ENCODE results near the gene GNG14.
"Not testable (repeated sequence)": the region's sequence is repeated elsewhere in the genome, so short reads cannot be mapped to it uniquely, and the experiment has no call there.

GNG14 gene

GRCh38 chr19:12668932-12669269 lies 18.9 kb upstream of the GNG14 start:
- H3K4me1 ChIP-seq (ENCODE audit: control insufficient read depth, insufficient read depth, low read length): peaks cover 17% of the 10 kb centered on the region

GRCh38 chr19:12669270-12670158 lies 18.3 kb upstream of the GNG14 start:
- peak overlapping the region; percentile 87 for H3K4me3 ChIP-seq (ENCODE audit: low read length)
- H3K36me3 ChIP-seq (ENCODE audit: insufficient read depth, low read length): peaks cover 15% of the 10 kb centered on the region
- peaks cover 17% of the 10 kb centered on the region for H3K4me1 ChIP-seq (ENCODE audit: control insufficient read depth, insufficient read depth, low read length)
- peak overlapping the region; percentile 94 for H3K9ac ChIP-seq (ENCODE audit: low read depth, low read length)
- H3K27me3 ChIP-seq (ENCODE audit: control insufficient read depth, insufficient read depth, low read length): no peaks in the 10 kb centered on the region
- H3K9me3 ChIP-seq (replicated peaks; ENCODE audit: low read length): no peaks in the 10 kb centered on the region
- H3K4me2 ChIP-seq (ENCODE audit: low read length): peak overlapping the region; percentile 95

More at GRCh38 chr19:12668932-12669269, 18.9 kb upstream of the GNG14 start:
- no peaks in the 10 kb centered on the region for H3K9me3 ChIP-seq (replicated peaks; ENCODE audit: low read length)
- H3K36me3 ChIP-seq (ENCODE audit: insufficient read depth, low read length): peaks cover 9% of the 10 kb centered on the region
- peak overlapping the region; percentile 87 for H3K4me3 ChIP-seq (ENCODE audit: low read length)
- no peaks in the 10 kb centered on the region for H3K27me3 ChIP-seq (ENCODE audit: control insufficient read depth, insufficient read depth, low read length)
- H3K4me2 ChIP-seq (ENCODE audit: low read length): peak overlapping the region; percentile 95
- peak overlapping the region; percentile 94 for H3K9ac ChIP-seq (ENCODE audit: low read depth, low read length)

GRCh38 chr19:12670159-12670928 lies 17.5 kb upstream of the GNG14 start:
- Histone ChIP-seq H3K4me3 (ENCODE audit: low read length) (peak overlapping the region; percentile 87), H3K4me1 (ENCODE audit: control insufficient read depth, insufficient read depth, low read length) (peaks cover 17% of the 10 kb centered on the region), H3K4me2 (ENCODE audit: low read length) (peak overlapping the region; percentile 95), H3K36me3 (ENCODE audit: insufficient read depth, low read length) (peaks cover 19% of the 10 kb centered on the region), H3K9me3 (replicated peaks; ENCODE audit: low read length) (no peaks in the 10 kb centered on the region), H3K27me3 (ENCODE audit: control insufficient read depth, insufficient read depth, low read length) (no peaks in the 10 kb centered on the region), H3K9ac (ENCODE audit: low read depth, low read length) (peak overlapping the region; percentile 94)

- Histone ChIP-seq H3K4me2 (ENCODE audit: low read length) (no peak overlapping the region), H3K4me1 (ENCODE audit: control insufficient read depth, insufficient read depth, low read length) (peaks cover 16% of the 10 kb centered on the region), H3K27me3 (ENCODE audit: control insufficient read depth, insufficient read depth, low read length) (no peaks in the 10 kb centered on the region), H3K36me3 (ENCODE audit: insufficient read depth, low read length) (peaks cover 40% of the 10 kb centered on the region), H3K4me3 (ENCODE audit: low read length) (no peak overlapping the region), H3K9ac (ENCODE audit: low read depth, low read length) (no peak overlapping the region), H3K9me3 (replicated peaks; ENCODE audit: low read length) (no peaks in the 10 kb centered on the region)
Observed at GRCh38 chr19:12672744-12673143, 15.1 kb upstream of the GNG14 start.

GRCh38 chr19:12675399-12675798 lies 12.4 kb upstream of the GNG14 start:
- no peak overlapping the region for H3K4me3 ChIP-seq (ENCODE audit: low read length)
- no peaks in the 10 kb centered on the region for H3K9me3 ChIP-seq (replicated peaks; ENCODE audit: low read length)
- no peak overlapping the region for H3K9ac ChIP-seq (ENCODE audit: low read depth, low read length)
- H3K4me2 ChIP-seq (ENCODE audit: low read length): no peak overlapping the region
- H3K36me3 ChIP-seq (ENCODE audit: insufficient read depth, low read length): peaks cover 50% of the 10 kb centered on the region
- H3K27me3 ChIP-seq (ENCODE audit: control insufficient read depth, insufficient read depth, low read length): no peaks in the 10 kb centered on the region
- H3K4me1 ChIP-seq (ENCODE audit: control insufficient read depth, insufficient read depth, low read length): peaks cover 3% of the 10 kb centered on the region

- Histone ChIP-seq H3K4me2 (ENCODE audit: low read length) (no peak overlapping the region), H3K4me1 (ENCODE audit: control insufficient read depth, insufficient read depth, low read length) (no peaks in the 10 kb centered on the region), H3K27me3 (ENCODE audit: control insufficient read depth, insufficient read depth, low read length) (no peaks in the 10 kb centered on the region), H3K9ac (ENCODE audit: low read depth, low read length) (no peak overlapping the region), H3K36me3 (ENCODE audit: insufficient read depth, low read length) (peaks cover 50% of the 10 kb centered on the region), H3K4me3 (ENCODE audit: low read length) (no peak overlapping the region), H3K9me3 (replicated peaks; ENCODE audit: low read length) (no peaks in the 10 kb centered on the region)
Observed at GRCh38 chr19:12675940-12676339, 11.9 kb upstream of the GNG14 start.

GRCh38 chr19:12676384-12676792 lies 11.4 kb upstream of the GNG14 start:
- H3K36me3 ChIP-seq (ENCODE audit: insufficient read depth, low read length): peaks cover 50% of the 10 kb centered on the region
- no peaks in the 10 kb centered on the region for H3K4me1 ChIP-seq (ENCODE audit: control insufficient read depth, insufficient read depth, low read length)

GRCh38 chr19:12676928-12677327 lies 10.9 kb upstream of the GNG14 start:
- peaks cover 50% of the 10 kb centered on the region for H3K36me3 ChIP-seq (ENCODE audit: insufficient read depth, low read length)

More at GRCh38 chr19:12676384-12676792, 11.4 kb upstream of the GNG14 start:
- H3K4me2 ChIP-seq (ENCODE audit: low read length): no peak overlapping the region
- H3K27me3 ChIP-seq (ENCODE audit: control insufficient read depth, insufficient read depth, low read length): no peaks in the 10 kb centered on the region
- no peak overlapping the region for H3K9ac ChIP-seq (ENCODE audit: low read depth, low read length)
- no peaks in the 10 kb centered on the region for H3K9me3 ChIP-seq (replicated peaks; ENCODE audit: low read length)
- H3K4me3 ChIP-seq (ENCODE audit: low read length): no peak overlapping the region

GRCh38 chr19:12678039-12678438 lies 9.8 kb upstream of the GNG14 start:
- H3K4me2 ChIP-seq (ENCODE audit: low read length); H3K9ac ChIP-seq (ENCODE audit: low read depth, low read length); H3K9me3 ChIP-seq (replicated peaks; ENCODE audit: low read length); H3K4me1 ChIP-seq (ENCODE audit: control insufficient read depth, insufficient read depth, low read length); H3K4me3 ChIP-seq (ENCODE audit: low read length); H3K27me3 ChIP-seq (ENCODE audit: control insufficient read depth, insufficient read depth, low read length): not testable (repeated sequence)
- H3K36me3 ChIP-seq (ENCODE audit: insufficient read depth, low read length): peaks cover 49% of the 10 kb centered on the region

More at GRCh38 chr19:12676928-12677327, 10.9 kb upstream of the GNG14 start:
- no peak overlapping the region for H3K9ac ChIP-seq (ENCODE audit: low read depth, low read length)
- H3K4me3 ChIP-seq (ENCODE audit: low read length): no peak overlapping the region
- H3K9me3 ChIP-seq (replicated peaks; ENCODE audit: low read length): no peaks in the 10 kb centered on the region
- H3K4me2 ChIP-seq (ENCODE audit: low read length): no peak overlapping the region
- H3K27me3 ChIP-seq (ENCODE audit: control insufficient read depth, insufficient read depth, low read length): no peaks in the 10 kb centered on the region
- H3K4me1 ChIP-seq (ENCODE audit: control insufficient read depth, insufficient read depth, low read length): no peaks in the 10 kb centered on the region

- Histone ChIP-seq H3K27me3 (ENCODE audit: control insufficient read depth, insufficient read depth, low read length) (no peaks in the 10 kb centered on the region), H3K9ac (ENCODE audit: low read depth, low read length) (no peak overlapping the region), H3K9me3 (replicated peaks; ENCODE audit: low read length) (no peaks in the 10 kb centered on the region), H3K4me2 (ENCODE audit: low read length) (peak overlapping the region; percentile 1), H3K4me3 (ENCODE audit: low read length) (no peak overlapping the region), H3K36me3 (ENCODE audit: insufficient read depth, low read length) (peaks cover 39% of the 10 kb centered on the region), H3K4me1 (ENCODE audit: control insufficient read depth, insufficient read depth, low read length) (no peaks in the 10 kb centered on the region)
Observed at GRCh38 chr19:12680034-12680433, 7.8 kb upstream of the GNG14 start.

- H3K9ac ChIP-seq (ENCODE audit: low read depth, low read length): peak within 1 kb of the TSS; percentile 98
- peak within 1 kb of the TSS; percentile 93 for H3K4me2 ChIP-seq (ENCODE audit: low read length)
- peak within 1 kb of the TSS; percentile 91 for H3K4me3 ChIP-seq (ENCODE audit: low read length)
- no peaks in the 10 kb centered on the region for H3K27me3 ChIP-seq (ENCODE audit: control insufficient read depth, insufficient read depth, low read length)
- H3K36me3 ChIP-seq (ENCODE audit: insufficient read depth, low read length): peaks cover 27% of the 10 kb centered on the region
- H3K9me3 ChIP-seq (replicated peaks; ENCODE audit: low read length): no peaks in the 10 kb centered on the region
- H3K4me1 ChIP-seq (ENCODE audit: control insufficient read depth, insufficient read depth, low read length): no peaks in the 10 kb centered on the region
Observed at GRCh38 chr19:12681074-12681987, 6.5 kb upstream of the GNG14 start, which contains the start of gene DHPS. TSS of gene DHPS (minus strand) at chr19:12681880. CDS start at chr19:12681766, 114 bp downstream.

All from skeletal muscle satellite cell (primary cell).